ENCODE measurements around the gene RAPGEF1. TPM values are rescaled to one million over a fixed set of nuclear protein-coding genes. Genes with fewer than 3 reads are reported as not detected.

The RAPGEF1 gene
- total and polyA plus RNA-seq, 2 experiments from 2014 or later, result 9.9 to 82.8 TPM

GRCh38 chr9:131723632-131724031, 16.2 kb downstream of the RAPGEF1 start:
- DNase-seq (ENCODE audit: low spot score) (no peak), ATAC-seq (no peak)
- Histone ChIP-seq H4K20me1 (replicated peaks; ENCODE audit: insufficient read depth) (peaks cover 25% of the 10 kb centered on the region), H2AFZ (no peak overlapping the region), H3K27me3 (ENCODE audit: insufficient read depth) (no peaks in the 10 kb centered on the region), H3F3A (replicated peaks; ENCODE audit: low read depth) (no peaks in the 10 kb centered on the region), H3K4me3 (no peak overlapping the region), H3K4me1 (ENCODE audit: insufficient read depth) (peaks cover 17% of the 10 kb centered on the region), H3K4me2 (no peak overlapping the region), H3K27ac (ENCODE audit: low read depth) (no peak overlapping the region), H3K36me3 (ENCODE audit: insufficient read depth) (no peaks in the 10 kb centered on the region), H3K9me2 (ENCODE audit: insufficient read depth) (no peaks in the 10 kb centered on the region), H3K79me2 (replicated peaks; ENCODE audit: insufficient read depth) (peaks cover 100% of the 10 kb centered on the region)
- peaks cover 19% of the 10 kb centered on the region for H3K4me1 Mint-ChIP-seq
- no peak overlapping the region for H3K4me3 Mint-ChIP-seq
- no peak overlapping the region; the same call in 1 of the 2 replicates for H3K27ac Mint-ChIP-seq
- H3K27me3 Mint-ChIP-seq (ENCODE audit: insufficient read depth, low read depth, poor library complexity), result peaks cover 7% of the 10 kb centered on the region
- H3K36me3 Mint-ChIP-seq (ENCODE audit: low read depth), result peaks cover 17% of the 10 kb centered on the region; the same call in 2 of the 3 replicates
- H3K9me3 Mint-ChIP-seq, result no peaks in the 10 kb centered on the region; the same call in 2 of the 3 replicates
- TF ChIP-seq, protein P1, sequence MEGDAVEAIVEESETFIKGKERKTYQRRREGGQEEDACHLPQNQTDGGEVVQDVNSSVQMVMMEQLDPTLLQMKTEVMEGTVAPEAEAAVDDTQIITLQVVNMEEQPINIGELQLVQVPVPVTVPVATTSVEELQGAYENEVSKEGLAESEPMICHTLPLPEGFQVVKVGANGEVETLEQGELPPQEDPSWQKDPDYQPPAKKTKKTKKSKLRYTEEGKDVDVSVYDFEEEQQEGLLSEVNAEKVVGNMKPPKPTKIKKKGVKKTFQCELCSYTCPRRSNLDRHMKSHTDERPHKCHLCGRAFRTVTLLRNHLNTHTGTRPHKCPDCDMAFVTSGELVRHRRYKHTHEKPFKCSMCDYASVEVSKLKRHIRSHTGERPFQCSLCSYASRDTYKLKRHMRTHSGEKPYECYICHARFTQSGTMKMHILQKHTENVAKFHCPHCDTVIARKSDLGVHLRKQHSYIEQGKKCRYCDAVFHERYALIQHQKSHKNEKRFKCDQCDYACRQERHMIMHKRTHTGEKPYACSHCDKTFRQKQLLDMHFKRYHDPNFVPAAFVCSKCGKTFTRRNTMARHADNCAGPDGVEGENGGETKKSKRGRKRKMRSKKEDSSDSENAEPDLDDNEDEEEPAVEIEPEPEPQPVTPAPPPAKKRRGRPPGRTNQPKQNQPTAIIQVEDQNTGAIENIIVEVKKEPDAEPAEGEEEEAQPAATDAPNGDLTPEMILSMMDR (conservative IDR thresholded peaks at IDR 0.05; ENCODE audit: low read depth in 2 of 2), result no peak
- TF ChIP-seq, protein P2, sequence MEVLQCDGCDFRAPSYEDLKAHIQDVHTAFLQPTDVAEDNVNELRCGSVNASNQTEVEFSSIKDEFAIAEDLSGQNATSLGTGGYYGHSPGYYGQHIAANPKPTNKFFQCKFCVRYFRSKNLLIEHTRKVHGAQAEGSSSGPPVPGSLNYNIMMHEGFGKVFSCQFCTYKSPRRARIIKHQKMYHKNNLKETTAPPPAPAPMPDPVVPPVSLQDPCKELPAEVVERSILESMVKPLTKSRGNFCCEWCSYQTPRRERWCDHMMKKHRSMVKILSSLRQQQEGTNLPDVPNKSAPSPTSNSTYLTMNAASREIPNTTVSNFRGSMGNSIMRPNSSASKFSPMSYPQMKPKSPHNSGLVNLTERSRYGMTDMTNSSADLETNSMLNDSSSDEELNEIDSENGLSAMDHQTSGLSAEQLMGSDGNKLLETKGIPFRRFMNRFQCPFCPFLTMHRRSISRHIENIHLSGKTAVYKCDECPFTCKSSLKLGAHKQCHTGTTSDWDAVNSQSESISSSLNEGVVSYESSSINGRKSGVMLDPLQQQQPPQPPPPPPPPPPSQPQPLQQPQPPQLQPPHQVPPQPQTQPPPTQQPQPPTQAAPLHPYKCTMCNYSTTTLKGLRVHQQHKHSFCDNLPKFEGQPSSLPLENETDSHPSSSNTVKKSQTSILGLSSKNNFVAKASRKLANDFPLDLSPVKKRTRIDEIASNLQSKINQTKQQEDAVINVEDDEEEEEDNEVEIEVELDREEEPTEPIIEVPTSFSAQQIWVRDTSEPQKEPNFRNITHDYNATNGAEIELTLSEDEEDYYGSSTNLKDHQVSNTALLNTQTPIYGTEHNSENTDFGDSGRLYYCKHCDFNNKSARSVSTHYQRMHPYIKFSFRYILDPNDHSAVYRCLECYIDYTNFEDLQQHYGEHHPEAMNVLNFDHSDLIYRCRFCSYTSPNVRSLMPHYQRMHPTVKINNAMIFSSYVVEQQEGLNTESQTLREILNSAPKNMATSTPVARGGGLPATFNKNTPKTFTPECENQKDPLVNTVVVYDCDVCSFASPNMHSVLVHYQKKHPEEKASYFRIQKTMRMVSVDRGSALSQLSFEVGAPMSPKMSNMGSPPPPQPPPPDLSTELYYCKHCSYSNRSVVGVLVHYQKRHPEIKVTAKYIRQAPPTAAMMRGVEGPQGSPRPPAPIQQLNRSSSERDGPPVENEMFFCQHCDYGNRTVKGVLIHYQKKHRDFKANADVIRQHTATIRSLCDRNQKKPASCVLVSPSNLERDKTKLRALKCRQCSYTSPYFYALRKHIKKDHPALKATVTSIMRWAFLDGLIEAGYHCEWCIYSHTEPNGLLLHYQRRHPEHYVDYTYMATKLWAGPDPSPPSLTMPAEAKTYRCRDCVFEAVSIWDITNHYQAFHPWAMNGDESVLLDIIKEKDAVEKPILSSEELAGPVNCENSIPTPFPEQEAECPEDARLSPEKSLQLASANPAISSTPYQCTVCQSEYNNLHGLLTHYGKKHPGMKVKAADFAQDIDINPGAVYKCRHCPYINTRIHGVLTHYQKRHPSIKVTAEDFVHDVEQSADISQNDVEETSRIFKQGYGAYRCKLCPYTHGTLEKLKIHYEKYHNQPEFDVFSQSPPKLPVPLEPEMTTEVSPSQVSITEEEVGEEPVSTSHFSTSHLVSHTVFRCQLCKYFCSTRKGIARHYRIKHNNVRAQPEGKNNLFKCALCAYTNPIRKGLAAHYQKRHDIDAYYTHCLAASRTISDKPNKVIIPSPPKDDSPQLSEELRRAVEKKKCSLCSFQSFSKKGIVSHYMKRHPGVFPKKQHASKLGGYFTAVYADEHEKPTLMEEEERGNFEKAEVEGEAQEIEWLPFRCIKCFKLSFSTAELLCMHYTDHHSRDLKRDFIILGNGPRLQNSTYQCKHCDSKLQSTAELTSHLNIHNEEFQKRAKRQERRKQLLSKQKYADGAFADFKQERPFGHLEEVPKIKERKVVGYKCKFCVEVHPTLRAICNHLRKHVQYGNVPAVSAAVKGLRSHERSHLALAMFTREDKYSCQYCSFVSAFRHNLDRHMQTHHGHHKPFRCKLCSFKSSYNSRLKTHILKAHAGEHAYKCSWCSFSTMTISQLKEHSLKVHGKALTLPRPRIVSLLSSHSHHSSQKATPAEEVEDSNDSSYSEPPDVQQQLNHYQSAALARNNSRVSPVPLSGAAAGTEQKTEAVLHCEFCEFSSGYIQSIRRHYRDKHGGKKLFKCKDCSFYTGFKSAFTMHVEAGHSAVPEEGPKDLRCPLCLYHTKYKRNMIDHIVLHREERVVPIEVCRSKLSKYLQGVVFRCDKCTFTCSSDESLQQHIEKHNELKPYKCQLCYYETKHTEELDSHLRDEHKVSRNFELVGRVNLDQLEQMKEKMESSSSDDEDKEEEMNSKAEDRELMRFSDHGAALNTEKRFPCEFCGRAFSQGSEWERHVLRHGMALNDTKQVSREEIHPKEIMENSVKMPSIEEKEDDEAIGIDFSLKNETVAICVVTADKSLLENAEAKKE (CRISPR knock-in tag; IDR thresholded peaks at IDR 0.05), result no peak
- TF ChIP-seq ETS1 (IDR thresholded peaks at IDR 0.05) (no peak), POLR2AphosphoS5 (IDR thresholded peaks at IDR 0.05; ENCODE audit: low read depth) (no peak), STAT1 (IDR thresholded peaks at IDR 0.05; ENCODE audit: unreplicated experiment) (no peak), CREB1 (CRISPR knock-in tag; IDR thresholded peaks at IDR 0.05; ENCODE audit: low read depth) (no peak), ZNF114 (CRISPR knock-in tag; IDR thresholded peaks at IDR 0.05) (no peak)
